Frontal cortex (tissue), 4 donors: ENCODE results near the gene MSTO1. TPM values are rescaled to one million over a fixed set of nuclear protein-coding genes. Genes with fewer than 3 reads are reported as not detected.
"Not testable (repeated sequence)": the region's sequence is repeated elsewhere in the genome, so short reads cannot be mapped to it uniquely, and the experiment has no call there.

Source experiments
- DNase-seq, 2 donors: peaks; one replicate each; pipeline ENCODE4 v3.0.0; 2012; ENCODE audit warnings: low spot score in 2 of 2
- FAIRE-seq: peaks from 2 replicates; lab custom pipeline; 2012; peaks lifted over from hg19 to GRCh38; lab: Jason Lieb, UNC
- total RNA-seq: library from RNA; depleted of rRNA; stranded (reverse); fragments of >200 nt; gene quantifications from one replicate; pipeline ENCODE4 v1.2.3, GENCODE V29; 2014
- donor health status: control.
- donor health status: control.
- donor health status: control.

The MSTO1 gene
- total RNA-seq, 1 donor from 2014 or later, result 21.6 TPM

GRCh38 chr1:155608888-155609225 lies 1.2 kb upstream of the MSTO1 start:
- no peak for FAIRE-seq
- DNase-seq, result no peak

GRCh38 chr1:155610257-155610647 lies 234 bp downstream of the MSTO1 start:
- not testable (repeated sequence) for FAIRE-seq, DNase-seq

DNA sequence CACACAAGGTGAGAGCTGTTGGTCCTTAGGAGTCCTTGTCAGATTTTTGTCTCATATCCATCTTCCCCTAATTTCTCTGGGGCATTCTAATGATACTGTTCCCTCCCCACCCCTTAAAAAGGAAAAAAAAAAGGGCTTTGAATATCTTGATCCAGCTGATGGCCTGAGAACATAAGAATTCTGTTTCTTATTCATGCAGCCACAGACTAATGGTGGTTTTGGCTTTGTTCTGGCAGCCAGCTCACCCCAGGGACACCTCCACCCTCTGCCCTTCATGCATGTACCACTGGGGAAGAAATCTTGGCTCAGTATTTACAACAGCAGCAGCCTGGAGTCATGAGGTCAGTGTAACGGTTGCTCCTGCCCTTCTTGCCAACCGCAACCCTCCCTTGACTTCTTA lies 3.2 kb downstream of the MSTO1 start:
- not testable (repeated sequence) for FAIRE-seq, DNase-seq

DNA sequence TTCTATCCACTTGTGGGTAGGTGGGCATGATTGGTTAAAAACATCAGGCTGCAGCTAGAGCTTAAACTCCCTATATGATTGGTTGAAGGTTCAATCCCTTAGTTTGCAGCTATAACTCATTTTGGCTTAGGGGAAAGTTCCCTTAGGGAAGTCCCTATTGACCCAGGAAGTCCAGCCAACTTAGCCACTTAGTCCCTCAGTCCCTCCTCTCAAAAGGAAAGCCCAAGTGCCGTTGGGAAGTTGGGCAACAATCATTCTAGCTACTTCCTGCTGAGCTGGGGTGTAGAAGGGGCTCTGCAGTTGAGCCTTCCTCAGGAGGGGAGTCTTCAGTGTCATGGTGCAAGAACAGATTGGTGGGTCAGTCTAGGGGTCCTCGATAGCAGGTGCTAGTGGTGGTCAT lies 12.2 kb downstream of the MSTO1 start:
- FAIRE-seq, result no peak
- no peak for DNase-seq

DNA sequence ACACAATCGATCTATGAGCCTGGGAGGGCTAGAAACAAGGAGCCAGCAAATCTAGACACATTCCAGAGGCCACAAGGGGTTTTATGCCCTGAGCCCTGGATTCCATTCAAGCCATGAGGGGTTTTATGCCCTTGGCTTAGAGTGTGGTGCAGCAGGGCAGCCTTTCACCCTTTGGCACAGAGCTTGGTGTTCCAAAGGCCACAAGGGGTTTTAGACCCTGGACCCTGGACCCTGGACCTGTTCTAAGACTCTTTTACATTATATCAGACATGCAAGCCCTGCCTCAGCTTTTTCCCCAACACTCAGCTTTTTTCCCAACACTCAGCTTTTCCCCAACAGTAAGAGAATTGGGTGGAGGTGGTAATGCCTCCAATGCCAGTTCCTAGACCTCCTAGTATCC lies 13.3 kb downstream of the MSTO1 start:
- FAIRE-seq, result no peak

GRCh38 chr1:155626428-155626827 lies 16.4 kb downstream of the MSTO1 start:
- not testable (repeated sequence) for FAIRE-seq, DNase-seq

More for the DNA sequence above, 13.3 kb downstream of the MSTO1 start:
- no peak for DNase-seq

- DNase-seq, result no peak
- FAIRE-seq, result no peak
Observed at GRCh38 chr1:155636397-155637153, 26.6 kb downstream of the MSTO1 start.

- DNase-seq (no peak), FAIRE-seq (no peak)
Observed at GRCh38 chr1:155640367-155640766, 30.3 kb downstream of the MSTO1 start.

DNA sequence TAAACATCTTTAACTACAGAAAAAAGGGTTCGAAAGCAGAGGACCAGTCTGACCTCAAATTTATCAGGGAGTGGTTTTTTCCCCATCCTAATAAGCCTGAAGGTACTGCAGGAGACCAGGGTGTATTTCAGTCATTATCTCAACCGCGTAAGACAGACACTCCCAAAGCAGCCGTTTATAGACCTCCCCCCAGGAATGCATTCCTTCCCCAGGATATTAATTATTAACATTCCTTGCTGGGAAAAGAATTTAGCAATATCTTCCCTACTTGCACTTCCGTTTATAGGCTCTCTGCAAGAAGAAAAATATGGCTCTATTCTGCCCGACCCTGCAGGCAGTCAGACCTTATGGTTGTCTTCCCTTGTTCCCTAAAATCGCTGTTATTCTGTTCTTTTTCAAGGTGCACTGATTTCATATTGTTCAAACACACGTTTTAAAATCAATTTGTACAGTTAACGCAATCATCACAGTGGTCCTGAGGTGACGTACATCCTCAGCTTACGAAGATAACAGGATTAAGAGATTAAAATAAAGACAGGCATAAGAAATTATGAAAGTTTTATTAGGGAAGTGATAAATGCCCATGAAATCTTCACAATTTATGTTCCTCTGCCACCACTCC lies 32.7 kb downstream of the MSTO1 start:
- DNase-seq, FAIRE-seq: not testable (repeated sequence)

DNA sequence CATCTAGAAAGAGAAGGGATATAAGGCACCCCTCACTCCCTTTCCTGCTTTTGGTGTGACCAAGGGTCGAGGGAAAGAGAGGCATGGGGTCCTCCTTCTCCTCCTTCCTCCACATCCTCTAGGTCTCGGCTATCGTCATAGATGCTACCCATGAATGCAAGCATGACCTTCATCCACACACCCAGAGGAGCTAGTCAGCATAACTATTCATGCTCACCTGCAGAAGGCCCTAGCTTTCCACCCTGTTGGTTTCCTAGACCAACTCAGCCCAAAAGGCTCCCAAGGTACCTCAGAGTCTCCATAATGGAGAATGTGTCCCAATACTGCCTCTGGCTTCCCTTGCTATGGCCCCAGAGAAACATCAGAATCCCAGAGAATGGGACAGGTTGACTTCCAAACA lies 33.2 kb downstream of the MSTO1 start:
- FAIRE-seq (no peak), DNase-seq (no peak)

- no peak for DNase-seq
Observed at GRCh38 chr1:155645034-155645598, 35.1 kb downstream of the MSTO1 start.

GRCh38 chr1:155645648-155646047 lies 35.6 kb downstream of the MSTO1 start:
- DNase-seq, result no peak
- FAIRE-seq, result no peak

More at GRCh38 chr1:155645034-155645598, 35.1 kb downstream of the MSTO1 start:
- FAIRE-seq, result no peak

- DNase-seq (no peak), FAIRE-seq (no peak)
Observed at GRCh38 chr1:155646307-155646706, 36.3 kb downstream of the MSTO1 start.

GRCh38 chr1:155648207-155649147 lies 38.5 kb downstream of the MSTO1 start:
- FAIRE-seq, result no peak
- DNase-seq, result peak in 1 of 2 donors; percentile 43

DNA sequence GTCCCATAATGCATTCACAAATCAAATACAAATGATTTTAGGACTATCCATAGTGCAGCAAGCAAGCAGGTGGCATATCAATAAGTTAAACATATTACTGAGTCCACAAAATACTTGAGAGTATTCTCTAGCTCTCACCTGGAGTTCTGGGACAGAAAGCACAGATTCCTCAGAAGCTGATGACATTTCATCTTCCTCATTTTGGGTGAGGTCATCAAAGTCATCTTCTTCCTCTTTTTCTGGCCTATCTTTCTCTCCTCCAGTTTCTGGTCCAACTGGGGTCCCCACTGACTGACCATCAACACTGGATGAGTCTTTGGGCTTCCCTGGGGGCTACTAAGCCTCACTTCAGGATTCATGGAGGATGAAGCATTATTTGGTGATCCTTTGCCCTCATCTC lies 39.7 kb downstream of the MSTO1 start:
- DNase-seq (no peak), FAIRE-seq (no peak)

- FAIRE-seq, result no peak
Observed at GRCh38 chr1:155650231-155650757, 40.3 kb downstream of the MSTO1 start.

DNA sequence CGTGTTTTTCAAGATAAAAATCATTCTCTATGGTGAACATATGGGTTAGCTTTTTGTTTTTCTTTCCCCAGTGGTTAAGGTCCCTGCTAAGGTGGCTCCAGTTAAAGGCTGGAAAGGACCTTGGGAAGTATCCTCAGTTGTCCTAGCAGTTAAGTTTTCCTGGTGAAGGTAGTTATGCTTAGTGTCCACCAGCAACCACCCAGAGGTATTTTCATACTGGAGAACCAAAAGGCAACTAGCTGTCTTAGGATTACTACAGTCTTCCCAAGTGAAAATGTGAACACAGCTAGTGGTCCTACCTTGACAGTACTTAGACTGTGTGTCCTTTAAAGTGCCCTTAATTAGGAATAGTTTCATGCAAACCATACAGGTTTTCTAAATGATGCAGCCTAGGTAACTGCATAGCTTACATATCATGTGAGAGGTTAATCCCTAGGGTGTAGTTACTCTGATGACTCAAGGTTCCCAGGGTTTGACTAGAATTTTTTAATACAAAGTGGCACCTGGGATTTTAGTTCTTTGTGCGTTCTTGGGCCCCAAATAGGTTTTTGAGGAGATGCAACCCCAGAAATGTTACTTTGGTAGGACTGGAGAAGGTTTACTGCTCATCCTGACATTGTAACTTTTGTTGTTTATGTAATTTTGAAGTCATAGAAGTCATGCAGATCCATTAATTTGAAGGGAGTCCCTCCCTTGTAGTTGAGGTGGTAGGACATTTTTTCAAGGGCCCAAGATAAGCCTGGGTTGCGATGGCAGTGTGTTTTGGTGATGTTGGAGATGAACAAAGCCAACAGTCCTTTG lies 42.0 kb downstream of the MSTO1 start:
- DNase-seq, result no peak
- FAIRE-seq, result no peak

More at GRCh38 chr1:155650231-155650757, 40.3 kb downstream of the MSTO1 start:
- no peak for DNase-seq

- FAIRE-seq, result no peak
Observed at GRCh38 chr1:155652951-155653350, 42.9 kb downstream of the MSTO1 start.

DNA sequence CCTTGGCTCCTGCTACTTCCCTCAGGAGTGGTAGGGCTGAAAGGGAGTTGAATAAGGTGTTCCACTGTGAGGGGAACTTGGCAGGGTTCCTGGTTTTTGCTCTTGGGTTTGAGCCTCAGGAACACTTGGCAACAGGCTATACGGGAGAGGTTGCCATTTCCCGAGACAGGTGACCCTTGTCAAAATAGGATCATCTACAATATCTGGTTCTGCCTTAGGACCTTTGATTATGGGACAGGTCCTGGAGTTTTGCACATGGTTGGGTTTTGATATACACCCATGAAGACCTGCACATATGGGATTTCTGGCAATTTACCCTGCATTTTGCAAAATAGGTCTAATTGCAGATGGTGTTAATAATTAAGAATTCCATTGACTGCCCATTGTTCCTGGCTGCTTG lies 47.4 kb downstream of the MSTO1 start:
- DNase-seq (no peak), FAIRE-seq (no peak)

More at GRCh38 chr1:155652951-155653350, 42.9 kb downstream of the MSTO1 start:
- no peak for DNase-seq
